Measurements from ENCODE around the gene GIGYF1. TPM values are rescaled to one million over a fixed set of nuclear protein-coding genes. Genes with fewer than 3 reads are reported as not detected.

GIGYF1 gene
- total RNA-seq, 1 donor from 2014 or later, result 95.1 TPM

DNA sequence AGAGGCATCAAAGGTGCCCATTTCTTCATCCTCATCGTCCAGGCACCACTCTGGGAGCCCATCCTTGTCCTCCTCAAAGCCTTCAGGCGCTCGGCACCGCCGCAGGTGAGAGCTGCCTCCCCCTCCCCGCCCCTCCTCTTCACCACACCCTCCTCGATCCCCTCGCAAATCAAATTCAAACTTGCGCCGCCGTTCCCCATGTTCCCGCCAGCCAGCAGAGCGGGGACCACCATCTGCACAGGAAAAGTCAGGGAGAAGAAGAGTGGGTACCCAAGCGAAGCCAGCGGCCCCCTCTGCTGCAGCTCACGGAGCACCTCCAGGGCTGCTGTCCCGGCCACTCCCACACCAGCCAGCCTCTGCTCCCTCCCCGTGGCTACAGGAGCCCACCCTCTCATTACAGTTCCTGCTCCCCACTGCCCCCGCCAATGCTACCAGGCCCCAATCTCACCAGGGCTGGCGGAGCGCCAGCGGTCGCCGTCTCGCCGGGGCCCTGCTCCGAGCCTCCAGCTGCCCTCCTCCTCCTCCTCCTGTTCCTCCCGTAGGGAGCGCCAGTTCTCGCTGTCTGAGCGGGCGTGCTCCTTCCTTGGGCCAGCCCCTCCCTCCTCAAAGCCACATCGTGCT is 7.7 kb downstream of the GIGYF1 start:
- TF ChIP-seq, protein P1, sequence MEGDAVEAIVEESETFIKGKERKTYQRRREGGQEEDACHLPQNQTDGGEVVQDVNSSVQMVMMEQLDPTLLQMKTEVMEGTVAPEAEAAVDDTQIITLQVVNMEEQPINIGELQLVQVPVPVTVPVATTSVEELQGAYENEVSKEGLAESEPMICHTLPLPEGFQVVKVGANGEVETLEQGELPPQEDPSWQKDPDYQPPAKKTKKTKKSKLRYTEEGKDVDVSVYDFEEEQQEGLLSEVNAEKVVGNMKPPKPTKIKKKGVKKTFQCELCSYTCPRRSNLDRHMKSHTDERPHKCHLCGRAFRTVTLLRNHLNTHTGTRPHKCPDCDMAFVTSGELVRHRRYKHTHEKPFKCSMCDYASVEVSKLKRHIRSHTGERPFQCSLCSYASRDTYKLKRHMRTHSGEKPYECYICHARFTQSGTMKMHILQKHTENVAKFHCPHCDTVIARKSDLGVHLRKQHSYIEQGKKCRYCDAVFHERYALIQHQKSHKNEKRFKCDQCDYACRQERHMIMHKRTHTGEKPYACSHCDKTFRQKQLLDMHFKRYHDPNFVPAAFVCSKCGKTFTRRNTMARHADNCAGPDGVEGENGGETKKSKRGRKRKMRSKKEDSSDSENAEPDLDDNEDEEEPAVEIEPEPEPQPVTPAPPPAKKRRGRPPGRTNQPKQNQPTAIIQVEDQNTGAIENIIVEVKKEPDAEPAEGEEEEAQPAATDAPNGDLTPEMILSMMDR (IDR thresholded peaks at IDR 0.05; ENCODE audit: unreplicated experiment), result no peak
- Mint-ChIP-seq H3K4me1 (ENCODE audit: low read depth) (peaks cover 2% of the 10 kb centered on the region), H3K9me3 (ENCODE audit: low read depth) (no peaks in the 10 kb centered on the region), H3K4me3 (ENCODE audit: low read depth) (no peak overlapping the region), H3K36me3 (ENCODE audit: insufficient read depth) (peaks cover 6% of the 10 kb centered on the region), H3K27ac (no peak overlapping the region), H3K27me3 (no peaks in the 10 kb centered on the region)
- no peak for DNase-seq (ENCODE audit: low spot score, unreplicated experiment)

DNA sequence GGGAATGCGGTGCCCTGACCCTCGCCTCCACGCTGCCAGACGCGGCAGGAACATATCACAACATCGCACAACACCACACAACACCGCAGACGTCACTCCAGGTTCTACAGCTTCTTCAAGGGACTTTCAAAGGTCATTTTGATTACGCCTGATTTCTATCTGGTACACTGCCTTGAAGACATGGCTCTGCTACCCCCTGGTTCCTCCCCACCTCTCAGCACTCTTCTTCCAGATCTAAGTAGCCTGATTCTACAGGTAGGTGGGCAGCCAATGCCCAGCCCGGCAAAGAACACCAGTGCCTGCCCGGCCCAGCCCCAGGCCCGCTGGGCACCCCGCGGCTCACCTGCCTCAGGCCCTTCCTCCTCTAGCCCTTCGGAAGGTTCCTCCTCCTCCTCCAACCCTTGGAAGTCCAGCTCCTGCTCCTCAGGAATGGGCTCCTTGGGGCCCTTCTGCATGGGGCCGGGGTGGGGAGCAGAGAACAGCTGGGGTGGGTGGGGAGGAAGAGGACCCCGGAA is 8.4 kb downstream of the GIGYF1 start:
- H3K27ac Mint-ChIP-seq, result no peak overlapping the region
- DNase-seq (ENCODE audit: low spot score, unreplicated experiment), result no peak
- H3K4me1 Mint-ChIP-seq (ENCODE audit: low read depth), result no peaks in the 10 kb centered on the region
- no peaks in the 10 kb centered on the region for H3K9me3 Mint-ChIP-seq (ENCODE audit: low read depth)
- no peaks in the 10 kb centered on the region for H3K27me3 Mint-ChIP-seq
- TF ChIP-seq, protein P1 (IDR thresholded peaks at IDR 0.05; ENCODE audit: unreplicated experiment), result no peak
- H3K36me3 Mint-ChIP-seq (ENCODE audit: insufficient read depth), result peaks cover 6% of the 10 kb centered on the region
- no peak overlapping the region for H3K4me3 Mint-ChIP-seq (ENCODE audit: low read depth)

DNA sequence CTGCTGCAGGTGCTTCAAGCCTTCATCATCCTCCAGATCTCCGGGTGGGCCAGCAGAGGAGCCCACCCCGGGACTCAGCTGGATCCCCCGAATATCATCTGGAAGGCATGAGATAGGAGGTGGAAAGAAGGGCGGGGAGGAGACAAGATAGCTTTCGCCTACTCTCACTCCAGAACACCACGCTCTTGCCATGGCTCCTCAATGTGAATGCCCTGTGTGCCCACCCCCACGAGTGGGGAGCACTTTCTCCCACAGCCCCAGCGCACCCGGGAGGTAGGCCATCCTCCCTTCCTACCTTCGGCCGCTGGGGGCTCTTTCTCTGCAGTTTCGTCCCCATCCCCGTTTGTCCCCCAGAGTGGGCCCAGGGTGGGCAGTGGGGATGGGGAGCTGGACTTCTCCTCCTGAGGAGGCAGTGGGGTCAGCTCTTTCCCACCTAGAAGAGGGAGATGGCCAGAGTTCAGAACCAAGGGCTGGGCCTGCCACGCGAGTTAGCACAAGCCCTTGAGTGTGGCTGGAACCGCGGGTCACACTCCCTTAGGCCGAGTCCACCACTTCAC is 8.9 kb downstream of the GIGYF1 start:
- H3K4me1 Mint-ChIP-seq (ENCODE audit: low read depth), result no peaks in the 10 kb centered on the region
- H3K9me3 Mint-ChIP-seq (ENCODE audit: low read depth), result no peaks in the 10 kb centered on the region
- no peaks in the 10 kb centered on the region for H3K27me3 Mint-ChIP-seq
- no peak overlapping the region for H3K27ac Mint-ChIP-seq
- TF ChIP-seq, protein P1 (IDR thresholded peaks at IDR 0.05; ENCODE audit: unreplicated experiment), result no peak
- H3K4me3 Mint-ChIP-seq (ENCODE audit: low read depth), result no peak overlapping the region
- DNase-seq (ENCODE audit: low spot score, unreplicated experiment), result no peak
- peaks cover 6% of the 10 kb centered on the region for H3K36me3 Mint-ChIP-seq (ENCODE audit: insufficient read depth)

DNA sequence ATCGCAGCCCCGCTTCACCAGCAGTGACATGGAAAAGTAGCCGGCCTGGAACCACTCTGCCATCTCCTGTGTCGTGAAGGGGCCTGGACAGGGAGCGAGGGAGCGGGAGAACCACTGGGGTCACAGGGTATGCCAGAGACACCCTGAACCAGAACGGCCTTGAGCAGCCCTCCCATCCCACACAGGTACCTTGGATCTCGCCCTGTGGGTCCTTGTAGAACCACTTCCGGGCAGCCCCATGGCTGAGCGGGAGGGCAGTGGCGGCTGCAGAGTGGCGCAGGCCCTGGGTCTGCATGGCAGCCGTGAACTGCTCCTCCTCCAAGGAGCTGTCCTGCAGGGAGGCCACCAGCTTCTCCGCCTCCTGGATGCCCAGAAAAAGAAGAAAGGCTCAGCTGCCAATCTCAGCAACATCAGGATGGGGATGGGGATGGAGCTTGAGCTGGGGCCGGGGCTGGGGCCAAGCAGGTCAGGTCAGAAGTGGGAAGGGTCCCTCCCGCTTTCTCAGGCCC is 9.5 kb downstream of the GIGYF1 start:
- Mint-ChIP-seq H3K9me3 (ENCODE audit: low read depth) (no peaks in the 10 kb centered on the region), H3K4me3 (ENCODE audit: low read depth) (no peak overlapping the region), H3K27ac (no peak overlapping the region), H3K36me3 (ENCODE audit: insufficient read depth) (peaks cover 6% of the 10 kb centered on the region), H3K4me1 (ENCODE audit: low read depth) (no peaks in the 10 kb centered on the region), H3K27me3 (no peaks in the 10 kb centered on the region)
- TF ChIP-seq, protein P1 (IDR thresholded peaks at IDR 0.05; ENCODE audit: unreplicated experiment), result no peak
- no peak for DNase-seq (ENCODE audit: low spot score, unreplicated experiment)

DNA sequence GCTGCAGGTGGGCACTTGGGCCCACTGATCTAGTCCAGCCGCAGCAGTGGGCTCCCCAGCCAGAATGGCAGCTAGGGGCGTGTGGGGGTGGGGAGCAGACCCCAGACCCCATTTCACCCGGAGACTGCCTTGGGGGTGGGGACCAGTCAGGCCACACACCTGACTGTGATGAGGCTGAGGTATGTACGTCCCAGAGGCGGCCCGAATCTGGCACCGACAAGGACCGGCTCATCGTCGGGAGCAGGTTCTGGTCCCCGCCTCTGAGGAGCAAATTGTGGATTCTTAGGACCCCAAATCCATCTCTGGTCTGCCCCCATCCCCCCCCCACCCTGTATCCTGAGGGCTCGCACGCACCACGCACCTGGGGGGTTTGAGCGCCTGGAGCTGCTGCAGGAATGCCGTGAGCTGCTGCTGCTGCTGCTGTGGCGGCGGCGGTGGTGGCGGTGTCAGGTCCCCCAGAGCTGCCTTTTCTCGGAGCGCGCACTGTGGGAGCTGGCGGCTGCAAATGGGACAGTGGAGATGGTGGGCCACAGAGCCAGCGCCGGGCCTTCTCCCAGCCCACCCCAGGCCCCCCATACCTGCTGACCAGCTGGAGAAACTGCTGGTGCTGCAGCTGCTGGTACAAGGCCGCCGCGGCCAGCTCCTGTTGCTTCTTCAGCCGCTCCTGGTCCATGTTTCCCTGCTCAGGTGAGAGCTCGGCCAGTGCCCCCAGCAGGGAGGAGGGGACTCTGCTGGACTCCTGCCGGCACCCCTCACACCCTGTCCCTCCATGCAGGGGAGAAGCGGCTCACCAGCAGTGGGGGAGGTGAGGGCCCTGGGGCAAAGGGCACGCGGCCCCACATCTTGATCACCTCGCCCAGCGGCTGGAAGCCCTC is 10.2 kb downstream of the GIGYF1 start:
- H3K36me3 Mint-ChIP-seq (ENCODE audit: insufficient read depth), result peaks cover 6% of the 10 kb centered on the region

More for the DNA sequence above, 10.2 kb downstream of the GIGYF1 start:
- DNase-seq (ENCODE audit: low spot score, unreplicated experiment), result no peak
- Mint-ChIP-seq H3K9me3 (ENCODE audit: low read depth) (no peaks in the 10 kb centered on the region), H3K4me1 (ENCODE audit: low read depth) (no peaks in the 10 kb centered on the region), H3K4me3 (ENCODE audit: low read depth) (no peak overlapping the region), H3K27ac (no peak overlapping the region), H3K27me3 (no peaks in the 10 kb centered on the region)
- TF ChIP-seq, protein P1 (IDR thresholded peaks at IDR 0.05; ENCODE audit: unreplicated experiment), result no peak
